ENCODE results near the gene TACC2. TPM values are rescaled to one million over a fixed set of nuclear protein-coding genes. Genes with fewer than 3 reads are reported as not detected.

TACC2 gene
- total RNA-seq, 1 donor from 2014 or later: 10.7 TPM

DNA sequence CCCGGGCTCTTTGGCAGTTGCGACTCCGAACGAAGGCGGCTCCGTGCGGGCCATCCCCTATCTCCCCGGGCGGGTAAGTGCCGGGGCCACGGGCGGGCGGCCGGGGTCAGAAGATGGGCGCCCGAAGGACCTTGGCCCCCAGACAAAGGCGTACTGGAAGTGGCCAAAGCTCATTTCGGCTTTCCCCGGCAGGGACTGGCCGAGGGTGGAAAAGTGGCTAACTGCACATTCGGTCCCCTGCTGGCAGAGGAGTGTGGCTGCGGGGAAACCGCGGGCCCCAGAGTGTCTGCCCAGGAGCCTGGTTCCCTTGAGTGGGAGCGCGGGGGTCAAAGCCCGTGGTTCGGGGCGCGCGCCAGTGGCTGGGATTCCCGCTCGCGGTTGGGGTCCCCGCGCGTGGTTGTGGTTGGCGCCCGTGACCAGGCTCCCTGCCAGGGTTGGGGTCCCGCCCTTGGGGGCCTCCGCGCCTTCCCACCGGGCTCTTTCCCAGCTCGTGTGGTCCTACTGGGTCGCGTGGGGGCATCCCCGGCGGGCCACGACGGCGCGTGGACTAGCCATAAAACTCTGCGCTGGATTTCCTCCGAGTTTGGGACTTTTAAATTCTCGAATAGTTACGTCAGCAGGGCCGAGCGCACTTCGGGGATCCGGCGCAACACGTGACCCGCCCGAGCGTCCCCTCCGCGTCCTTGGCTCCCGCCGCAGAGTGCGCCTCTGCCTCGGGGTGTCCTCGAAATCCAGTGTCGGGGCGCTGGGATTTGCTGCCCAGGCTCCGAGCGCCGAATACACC is 124.4 kb downstream of the TACC2 start:
- Mint-ChIP-seq H3K27me3 (ENCODE audit: insufficient read depth, low read depth) (peaks cover under 1% of the 10 kb centered on the region), H3K36me3 (peaks cover 6% of the 10 kb centered on the region), H3K4me1 (peaks cover 42% of the 10 kb centered on the region), H3K27ac (no peak overlapping the region), H3K9me3 (no peaks in the 10 kb centered on the region), H3K4me3 (peak overlapping the region; percentile 77)
- peaks cover 4% of the 10 kb centered on the region for H3K4me1 ChIP-seq
- H4K20me1 ChIP-seq (ENCODE audit: low read depth): peaks cover 4% of the 10 kb centered on the region
- peak overlapping the region; percentile 51 for H2AFZ ChIP-seq (replicated peaks)
- H3F3A ChIP-seq (ENCODE audit: low read depth): peaks cover 18% of the 10 kb centered on the region
- H3K4me2 ChIP-seq: peak overlapping the region; percentile 85
- H3K79me2 ChIP-seq (ENCODE audit: low read depth): no peaks in the 10 kb centered on the region
- no peak overlapping the region for H3K9ac ChIP-seq
- peak overlapping the region; percentile 68 for H3K4me3 ChIP-seq
- H3K36me3 ChIP-seq: no peaks in the 10 kb centered on the region
- H3K27ac ChIP-seq: no peak overlapping the region
- H3K27me3 ChIP-seq: peaks cover 64% of the 10 kb centered on the region
- DNase-seq (ENCODE audit: low spot score): peak; percentile 81
- peak; percentile 69 for TF ChIP-seq EZH2phosphoT487 (IDR thresholded peaks at IDR 0.05)
- TF ChIP-seq EZH2 (IDR thresholded peaks at IDR 0.05): peak; percentile 69
- TF ChIP-seq, protein P1, sequence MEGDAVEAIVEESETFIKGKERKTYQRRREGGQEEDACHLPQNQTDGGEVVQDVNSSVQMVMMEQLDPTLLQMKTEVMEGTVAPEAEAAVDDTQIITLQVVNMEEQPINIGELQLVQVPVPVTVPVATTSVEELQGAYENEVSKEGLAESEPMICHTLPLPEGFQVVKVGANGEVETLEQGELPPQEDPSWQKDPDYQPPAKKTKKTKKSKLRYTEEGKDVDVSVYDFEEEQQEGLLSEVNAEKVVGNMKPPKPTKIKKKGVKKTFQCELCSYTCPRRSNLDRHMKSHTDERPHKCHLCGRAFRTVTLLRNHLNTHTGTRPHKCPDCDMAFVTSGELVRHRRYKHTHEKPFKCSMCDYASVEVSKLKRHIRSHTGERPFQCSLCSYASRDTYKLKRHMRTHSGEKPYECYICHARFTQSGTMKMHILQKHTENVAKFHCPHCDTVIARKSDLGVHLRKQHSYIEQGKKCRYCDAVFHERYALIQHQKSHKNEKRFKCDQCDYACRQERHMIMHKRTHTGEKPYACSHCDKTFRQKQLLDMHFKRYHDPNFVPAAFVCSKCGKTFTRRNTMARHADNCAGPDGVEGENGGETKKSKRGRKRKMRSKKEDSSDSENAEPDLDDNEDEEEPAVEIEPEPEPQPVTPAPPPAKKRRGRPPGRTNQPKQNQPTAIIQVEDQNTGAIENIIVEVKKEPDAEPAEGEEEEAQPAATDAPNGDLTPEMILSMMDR (IDR thresholded peaks at IDR 0.05): peak; percentile 49
- H3K9me3 ChIP-seq (ENCODE audit: low read depth): no peaks in the 10 kb centered on the region

DNA sequence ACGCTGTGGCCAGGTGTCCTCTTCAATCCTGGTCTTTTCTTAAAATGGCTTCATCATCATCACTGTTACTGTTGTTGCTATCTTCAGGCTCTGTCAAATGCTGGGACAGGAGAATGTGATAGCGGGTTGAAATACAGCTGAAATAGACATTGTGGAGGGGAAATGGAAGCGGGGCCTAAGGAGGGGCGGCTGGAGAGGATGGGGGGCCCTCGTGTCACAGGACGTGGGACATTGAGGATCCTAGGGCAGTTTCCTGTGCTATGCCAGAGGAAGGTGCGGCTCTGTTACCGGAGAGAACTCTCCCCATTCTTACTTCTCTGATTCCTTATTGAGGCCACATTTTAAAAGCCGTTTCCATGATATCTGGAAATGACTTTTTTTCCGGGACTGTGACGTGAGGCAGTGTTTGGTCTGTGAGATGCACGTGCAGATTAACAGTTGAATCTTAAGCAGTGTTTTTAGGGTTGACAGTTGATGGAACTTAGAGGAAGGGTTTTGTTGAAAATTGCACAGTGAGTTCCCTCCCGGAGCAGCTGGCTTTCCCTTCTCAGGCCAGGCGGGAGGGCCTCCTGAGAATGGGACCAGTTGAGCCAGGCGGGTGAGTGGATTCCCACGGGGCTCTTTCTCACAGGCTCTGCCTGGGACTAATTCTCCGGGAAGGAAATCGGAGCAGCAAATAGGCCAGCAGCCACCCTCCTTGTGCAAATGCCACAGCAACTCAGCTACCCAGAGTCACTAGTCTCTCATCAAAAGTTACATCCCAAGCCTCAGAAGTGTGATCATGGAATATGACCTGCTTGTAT is 125.2 kb downstream of the TACC2 start:
- Histone ChIP-seq H3K4me2 (peak overlapping the region; percentile 85), H3K79me2 (ENCODE audit: low read depth) (no peaks in the 10 kb centered on the region), H3K4me1 (peaks cover 4% of the 10 kb centered on the region), H3K36me3 (no peaks in the 10 kb centered on the region), H3K27me3 (peaks cover 64% of the 10 kb centered on the region), H2AFZ (replicated peaks) (peak overlapping the region; percentile 51), H3K4me3 (peak overlapping the region; percentile 68), H3K9ac (no peak overlapping the region), H4K20me1 (ENCODE audit: low read depth) (peaks cover 4% of the 10 kb centered on the region), H3F3A (ENCODE audit: low read depth) (peaks cover 18% of the 10 kb centered on the region), H3K27ac (no peak overlapping the region), H3K9me3 (ENCODE audit: low read depth) (no peaks in the 10 kb centered on the region)
- no peaks in the 10 kb centered on the region for H3K9me3 Mint-ChIP-seq
- no peak overlapping the region for H3K27ac Mint-ChIP-seq
- TF ChIP-seq EZH2 (IDR thresholded peaks at IDR 0.05) (no peak), EZH2phosphoT487 (IDR thresholded peaks at IDR 0.05) (no peak)
- TF ChIP-seq, protein P1 (IDR thresholded peaks at IDR 0.05): no peak
- peaks cover 3% of the 10 kb centered on the region for H3K36me3 Mint-ChIP-seq
- H3K27me3 Mint-ChIP-seq (ENCODE audit: insufficient read depth, low read depth): peaks cover 2% of the 10 kb centered on the region
- DNase-seq (ENCODE audit: low spot score): no peak
- peaks cover 42% of the 10 kb centered on the region for H3K4me1 Mint-ChIP-seq
- peak overlapping the region; percentile 77 for H3K4me3 Mint-ChIP-seq

DNA sequence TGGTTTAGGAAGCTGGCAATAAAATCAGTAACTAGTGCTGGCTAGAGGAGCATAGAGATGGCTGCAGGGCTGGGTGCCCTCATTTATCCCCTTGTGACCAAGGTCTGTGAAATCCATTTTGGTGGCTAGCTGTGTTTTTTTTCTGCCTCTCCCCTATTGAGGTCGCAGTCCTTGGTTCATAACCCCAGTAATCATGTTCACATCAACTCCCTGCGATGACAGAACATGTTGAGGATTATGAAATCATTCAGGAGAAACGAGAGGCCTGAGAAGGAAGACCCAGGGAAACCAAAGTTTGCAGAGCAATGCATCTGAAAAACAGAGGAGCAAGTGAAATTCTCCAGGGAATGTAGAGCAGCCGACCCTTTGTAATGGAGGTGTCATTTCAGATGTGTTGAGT is 126.9 kb downstream of the TACC2 start:
- Mint-ChIP-seq H3K9me3 (no peaks in the 10 kb centered on the region), H3K4me1 (peaks cover 45% of the 10 kb centered on the region), H3K27ac (no peak overlapping the region), H3K4me3 (no peak overlapping the region), H3K27me3 (ENCODE audit: insufficient read depth, low read depth) (peaks cover 2% of the 10 kb centered on the region), H3K36me3 (peaks cover 1% of the 10 kb centered on the region)
- H3K4me1 ChIP-seq: peaks cover 8% of the 10 kb centered on the region
- no peaks in the 10 kb centered on the region for H3K36me3 ChIP-seq
- H3F3A ChIP-seq (ENCODE audit: low read depth): peaks cover 18% of the 10 kb centered on the region
- H3K79me2 ChIP-seq (ENCODE audit: low read depth): no peaks in the 10 kb centered on the region
- H3K4me2 ChIP-seq: no peak overlapping the region
- peaks cover 4% of the 10 kb centered on the region for H4K20me1 ChIP-seq (ENCODE audit: low read depth)
- no peak for TF ChIP-seq EZH2phosphoT487 (IDR thresholded peaks at IDR 0.05)
- TF ChIP-seq, protein P1 (IDR thresholded peaks at IDR 0.05): no peak
- TF ChIP-seq EZH2 (IDR thresholded peaks at IDR 0.05): no peak
- DNase-seq (ENCODE audit: low spot score): no peak
- H3K27me3 ChIP-seq: peaks cover 52% of the 10 kb centered on the region
- H3K9ac ChIP-seq: no peak overlapping the region
- H2AFZ ChIP-seq (replicated peaks): no peak overlapping the region
- H3K4me3 ChIP-seq: no peak overlapping the region
- no peaks in the 10 kb centered on the region for H3K9me3 ChIP-seq (ENCODE audit: low read depth)
- no peak overlapping the region for H3K27ac ChIP-seq
